AG20443 (cell line): ENCODE results near the gene FADS3.

Experiments used
- DNase-seq: peaks from one replicate; pipeline ENCODE4 v3.0.0; 2012; ENCODE audit warnings: low spot score, mixed read lengths

FADS3 gene

DNA sequence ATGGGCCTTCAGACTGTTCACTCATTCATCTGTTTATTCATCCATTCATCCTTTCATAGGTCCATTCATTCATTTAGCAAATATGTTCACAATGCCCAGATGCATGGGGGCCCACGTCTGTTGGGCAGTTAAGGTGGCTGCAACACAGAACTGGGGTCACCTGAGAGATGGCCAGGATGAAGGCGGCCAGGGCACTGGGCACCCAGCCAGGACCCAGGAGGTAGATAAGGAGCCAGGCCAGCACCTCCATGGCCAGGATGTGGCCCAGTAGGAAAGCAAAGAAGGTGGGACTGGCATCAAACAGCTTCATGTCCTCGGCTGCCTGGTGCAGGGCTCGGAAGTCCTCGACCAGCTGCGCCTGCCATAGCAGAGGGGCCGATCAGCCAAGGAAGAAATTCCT is 12.2 kb downstream of the FADS3 start:
- no peak for DNase-seq

DNA sequence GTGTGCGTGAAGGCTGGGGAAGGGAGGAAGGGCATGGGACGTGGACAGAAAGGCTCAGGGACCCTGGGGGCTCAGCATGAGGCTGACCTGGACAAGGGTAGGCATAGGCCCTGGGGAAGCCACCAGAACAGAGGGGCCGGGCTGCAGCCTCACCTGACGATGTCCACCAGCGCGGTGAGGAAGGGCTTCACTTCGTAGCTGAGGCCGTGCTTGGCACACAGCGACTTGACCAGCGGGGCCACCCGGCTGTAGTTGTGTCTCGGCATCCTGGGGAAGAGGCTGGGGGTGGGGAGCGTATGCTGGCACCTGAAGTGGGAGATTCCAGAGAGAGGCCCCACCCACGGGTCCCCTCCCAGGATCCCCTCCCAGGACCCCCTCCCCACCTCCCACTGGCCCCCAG is 15.6 kb downstream of the FADS3 start:
- no peak for DNase-seq

GRCh38 chr11:61874853-61875252 is 16.5 kb downstream of the FADS3 start:
- DNase-seq, result no peak

GRCh38 chr11:61874377-61874809 is 17.0 kb downstream of the FADS3 start:
- no peak for DNase-seq

GRCh38 chr11:61873588-61874376 is 17.6 kb downstream of the FADS3 start:
- DNase-seq, result no peak

GRCh38 chr11:61872935-61873565 is 18.3 kb downstream of the FADS3 start:
- DNase-seq, result no peak

- peak; percentile 96 for DNase-seq
These were observed 20.2 kb downstream of the FADS3 start for GRCh38 chr11:61871158-61871597.

DNA sequence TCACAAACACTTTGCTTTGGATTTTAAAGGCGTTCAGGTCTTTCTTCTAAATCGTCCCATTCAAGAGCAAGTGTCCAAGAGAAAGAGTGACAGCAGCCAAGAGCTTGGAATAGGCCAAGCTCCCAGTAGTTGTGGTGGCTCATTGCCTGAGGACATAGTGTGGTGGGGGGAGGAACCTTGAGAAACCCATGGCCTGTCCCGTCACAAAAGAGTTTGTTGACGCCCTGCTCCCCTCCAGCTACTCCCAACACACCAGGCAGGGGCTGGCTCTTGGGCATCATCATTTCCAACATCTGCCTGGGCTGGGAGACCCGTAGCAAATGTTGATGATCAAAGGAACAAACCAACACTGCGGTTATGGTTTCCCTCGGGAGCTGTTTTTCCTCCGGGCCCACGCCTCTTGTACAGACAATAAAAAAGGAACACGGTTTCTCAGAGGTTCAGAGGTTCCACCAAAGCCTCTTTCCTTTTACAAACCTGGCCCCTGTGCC is 20.8 kb downstream of the FADS3 start:
- no peak for DNase-seq

DNA sequence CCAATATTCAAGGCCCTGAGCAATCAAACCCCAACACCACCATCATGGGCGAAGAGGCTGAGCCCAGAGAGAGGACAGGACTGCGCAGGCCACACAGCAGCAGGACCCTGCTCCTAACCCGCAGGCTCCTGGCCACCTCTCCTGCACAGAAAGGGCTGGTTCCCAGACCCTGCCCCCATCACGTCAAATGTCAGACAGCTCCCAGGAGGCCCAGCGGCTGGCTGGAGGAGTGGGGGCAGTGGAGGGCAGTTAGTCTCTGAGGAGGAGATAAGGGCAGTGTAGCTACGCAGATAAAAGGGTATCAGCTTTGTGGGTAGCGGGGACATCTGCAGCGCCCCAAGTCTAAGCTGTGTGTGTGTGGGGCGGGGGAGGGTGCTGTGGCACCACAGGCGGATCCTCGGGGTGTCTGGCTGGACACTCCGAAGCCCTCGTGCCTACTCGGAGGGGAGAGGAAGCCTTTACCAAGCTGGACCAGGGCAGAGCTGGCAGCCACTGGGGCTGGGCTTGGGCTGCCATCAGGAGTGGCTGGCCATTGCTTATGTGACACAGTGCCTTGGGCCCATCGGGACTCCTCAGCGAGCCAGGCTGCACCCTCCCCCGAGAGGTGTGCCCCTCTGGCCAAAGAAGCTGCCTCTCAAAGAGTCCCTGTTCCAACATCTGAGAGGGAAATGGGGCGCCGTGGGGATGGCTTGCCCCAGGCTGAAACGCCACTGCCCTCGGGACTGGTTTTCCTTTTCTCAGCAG is 21.5 kb downstream of the FADS3 start:
- DNase-seq, result no peak

DNA sequence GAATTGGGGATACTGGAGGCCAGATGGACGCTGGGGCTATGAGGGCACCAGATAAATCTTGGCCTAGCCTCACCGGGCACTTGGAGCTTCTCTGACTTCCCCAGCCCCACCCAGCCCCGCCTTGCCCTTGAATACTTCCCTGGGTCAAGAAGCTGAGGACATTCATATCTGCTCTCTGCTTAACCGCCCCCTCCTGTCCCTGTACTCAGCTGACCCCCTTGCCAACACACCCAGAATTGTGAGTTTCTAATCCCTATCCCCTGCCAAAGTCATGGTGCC is 22.0 kb downstream of the FADS3 start:
- no peak for DNase-seq

- no peak for DNase-seq
These were observed 22.5 kb downstream of the FADS3 start for GRCh38 chr11:61868571-61869428.

DNA sequence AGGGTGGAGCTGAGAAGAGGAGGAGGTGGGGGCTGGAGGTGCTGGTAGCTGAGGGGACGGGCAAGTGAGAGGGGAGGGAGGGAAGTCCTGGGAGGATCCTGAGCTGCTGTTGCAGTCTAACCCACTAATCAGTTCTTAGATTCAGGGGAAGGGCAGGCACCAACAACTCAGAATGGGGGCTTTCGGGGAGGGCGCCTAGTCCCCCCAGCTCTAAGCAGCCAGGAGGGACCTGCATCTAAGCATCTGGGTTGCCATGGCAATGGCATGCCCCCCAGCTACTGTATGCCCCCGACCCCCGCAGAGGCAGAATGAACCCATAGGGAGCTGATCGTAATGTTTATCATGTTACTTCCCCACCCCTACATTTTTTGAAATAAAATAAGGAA is 24.4 kb downstream of the FADS3 start:
- no peak for DNase-seq

- no peak for DNase-seq
These were observed 25.0 kb downstream of the FADS3 start for GRCh38 chr11:61866231-61866957.

- no peak for DNase-seq
These were observed 26.2 kb downstream of the FADS3 start for GRCh38 chr11:61864814-61865775.

DNA sequence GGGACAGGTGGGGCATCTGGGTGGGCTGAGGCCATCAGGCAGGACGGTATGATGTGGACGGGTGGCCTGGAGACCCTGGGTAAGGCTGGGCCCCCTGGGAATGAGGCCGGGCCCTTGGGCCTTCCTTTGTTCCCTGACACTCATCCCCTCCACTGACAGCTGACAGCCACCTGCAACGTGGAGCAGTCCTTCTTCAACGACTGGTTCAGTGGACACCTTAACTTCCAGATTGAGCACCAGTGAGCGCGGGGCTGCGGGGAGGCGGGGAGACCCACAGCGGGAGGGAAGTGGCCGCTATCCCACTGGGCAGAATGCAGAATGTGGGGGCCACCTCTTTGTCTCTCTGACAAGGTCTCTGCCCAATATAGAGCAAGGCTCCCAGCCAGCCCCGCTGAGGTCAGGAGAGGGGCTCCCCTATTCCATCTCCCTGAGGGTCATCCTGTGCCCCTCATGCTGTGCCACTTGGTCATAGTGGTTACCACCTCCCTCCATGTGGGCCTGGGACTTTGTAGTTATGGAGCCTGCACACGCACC is 27.7 kb downstream of the FADS3 start:
- DNase-seq, result no peak

- DNase-seq, result no peak
These were observed 28.4 kb downstream of the FADS3 start for GRCh38 chr11:61862714-61863547.

GRCh38 chr11:61861634-61862033 is 29.7 kb downstream of the FADS3 start:
- no peak for DNase-seq

GRCh38 chr11:61860054-61860903 is 31.1 kb downstream of the FADS3 start:
- DNase-seq, result no peak
